ENCODE results near the gene PRAMEF33. TPM values are rescaled to one million over a fixed set of nuclear protein-coding genes. Genes with fewer than 3 reads are reported as not detected.
"Not testable (repeated sequence)": the region's sequence is repeated elsewhere in the genome, so short reads cannot be mapped to it uniquely, and the experiment has no call there.

PRAMEF33 gene
- total and polyA plus RNA-seq, 5 donors: not detected

DNA sequence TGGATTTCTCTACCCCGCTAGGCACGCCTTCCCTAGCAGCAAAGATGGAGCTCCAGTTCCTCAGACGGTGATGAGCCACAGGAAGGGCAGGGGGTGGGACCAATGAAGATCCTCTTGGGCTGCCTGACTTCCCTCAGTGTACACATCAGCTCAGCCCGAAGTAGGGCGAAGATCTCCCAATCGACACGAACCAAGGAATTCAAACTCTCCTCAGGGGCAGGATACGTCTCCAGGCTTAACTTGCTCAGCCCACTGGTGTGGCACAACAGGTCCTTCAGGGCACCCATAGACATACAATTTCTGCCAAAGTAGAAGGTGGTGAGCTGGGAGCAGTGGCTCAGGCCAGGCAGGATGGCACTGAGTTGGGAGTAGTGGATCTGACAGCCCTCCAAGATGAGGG, 39.2 kb downstream of the PRAMEF33 start:
- H3K4me1 ChIP-seq (ENCODE audit: control insufficient read depth, insufficient read depth, low read length); H3K4me3 ChIP-seq (ENCODE audit: low read length); H3K27ac ChIP-seq (ENCODE audit: low read length); intact Hi-C loops (cut with DNase I); DNase-seq; H3K27me3 ChIP-seq (ENCODE audit: control insufficient read depth, insufficient read depth); H3K9me3 ChIP-seq (ENCODE audit: control insufficient read depth, low read length); ATAC-seq: not testable (repeated sequence)
- 83% methylated on average over 8 of the region's 8 CpGs for WGBS

DNA sequence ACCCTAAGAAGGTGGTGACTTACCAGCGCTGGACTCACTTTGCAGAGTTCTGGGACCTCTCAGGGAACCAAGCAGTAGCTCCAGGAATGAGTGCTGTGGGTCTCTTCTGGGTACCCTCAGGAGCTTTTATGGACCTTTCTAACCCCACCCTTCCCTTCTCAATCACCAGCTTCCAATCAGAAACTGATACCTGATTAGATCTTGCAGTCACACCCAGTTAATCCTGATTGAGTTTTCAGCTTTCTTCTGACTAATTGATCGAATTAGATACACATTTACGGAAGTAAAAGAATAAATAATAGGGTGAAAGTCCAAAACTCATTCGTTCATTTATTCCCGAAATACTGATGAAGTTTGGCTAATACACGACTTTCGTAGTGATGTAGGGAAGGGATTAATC, 43.7 kb downstream of the PRAMEF33 start, which contains the start of gene PRAMEF14:
Gene PRAMEF14, minus strand, starts transcription at position 101 of the 400 bp plus-strand sequence. CDS start 1,820 bp downstream, outside the sequence.
- H3K27me3 ChIP-seq (ENCODE audit: control insufficient read depth, insufficient read depth); H3K9me3 ChIP-seq (ENCODE audit: control insufficient read depth, low read length); DNase-seq; H3K4me3 ChIP-seq (ENCODE audit: low read length); H3K27ac ChIP-seq (ENCODE audit: low read length); ATAC-seq; H3K4me1 ChIP-seq (ENCODE audit: control insufficient read depth, insufficient read depth, low read length); intact Hi-C loops (cut with DNase I): not testable (repeated sequence)
- WGBS: 71% methylated on average over 7 of the region's 7 CpGs

DNA sequence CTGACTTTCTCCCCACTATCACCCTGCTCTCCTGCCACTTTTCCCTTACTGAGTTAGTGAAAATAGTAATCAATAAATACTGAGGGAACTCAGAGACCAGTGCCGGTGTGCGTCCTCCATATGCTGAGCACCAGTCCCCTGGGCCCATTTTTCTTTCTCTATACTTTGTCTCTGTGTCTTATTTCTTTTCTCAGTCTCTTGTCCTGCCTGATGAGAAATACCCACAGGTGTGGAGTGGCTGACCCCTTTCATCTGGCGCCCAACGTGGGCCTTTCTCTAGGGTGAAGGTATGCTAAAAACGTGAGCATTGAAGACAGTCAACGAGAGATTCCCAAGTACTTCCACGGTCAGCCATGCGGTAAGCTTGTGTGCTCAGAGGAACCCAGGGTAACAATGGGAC, 50.1 kb downstream of the PRAMEF33 start:
- 94% methylated on average over 8 of the region's 8 CpGs for WGBS
- not testable (repeated sequence) for H3K27ac ChIP-seq (ENCODE audit: low read length); H3K9me3 ChIP-seq (ENCODE audit: control insufficient read depth, low read length); H3K4me1 ChIP-seq (ENCODE audit: control insufficient read depth, insufficient read depth, low read length); H3K27me3 ChIP-seq (ENCODE audit: control insufficient read depth, insufficient read depth); DNase-seq; H3K4me3 ChIP-seq (ENCODE audit: low read length); ATAC-seq
- intact Hi-C loops (cut with DNase I): loop anchor here in 1 of 4 donors (10.0 kb wide), 1 partner anchor 71 kb away; no protein-coding TSS in a partner anchor

DNA sequence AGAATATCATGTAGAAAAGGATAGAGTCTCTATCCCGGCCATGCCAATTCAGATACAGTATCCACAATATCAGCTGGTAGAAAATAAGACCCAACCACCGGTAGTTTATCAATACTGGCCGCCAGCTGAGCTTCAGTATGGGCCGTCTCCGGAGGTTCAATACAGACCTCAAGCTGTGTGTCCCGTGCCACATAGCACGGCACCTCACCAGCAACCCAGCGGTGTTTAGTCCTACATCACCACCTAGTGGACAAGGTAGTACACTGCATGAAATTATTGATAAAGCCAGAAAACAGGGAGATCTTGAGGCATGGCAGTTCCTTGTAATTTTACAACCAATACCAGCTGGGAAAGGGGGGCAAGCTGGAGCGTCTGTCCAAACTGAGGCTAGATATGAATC, 51.1 kb downstream of the PRAMEF33 start:
- not testable (repeated sequence) for H3K9me3 ChIP-seq (ENCODE audit: control insufficient read depth, low read length); ATAC-seq; H3K27ac ChIP-seq (ENCODE audit: low read length); H3K4me3 ChIP-seq (ENCODE audit: low read length); H3K27me3 ChIP-seq (ENCODE audit: control insufficient read depth, insufficient read depth); DNase-seq; H3K4me1 ChIP-seq (ENCODE audit: control insufficient read depth, insufficient read depth, low read length)
- intact Hi-C loops (cut with DNase I): loop anchor here in 1 of 4 donors (10.0 kb wide), 1 partner anchor 70 kb away; no protein-coding TSS in a partner anchor
- 18% methylated on average over 1 of the region's 9 CpGs for WGBS

DNA sequence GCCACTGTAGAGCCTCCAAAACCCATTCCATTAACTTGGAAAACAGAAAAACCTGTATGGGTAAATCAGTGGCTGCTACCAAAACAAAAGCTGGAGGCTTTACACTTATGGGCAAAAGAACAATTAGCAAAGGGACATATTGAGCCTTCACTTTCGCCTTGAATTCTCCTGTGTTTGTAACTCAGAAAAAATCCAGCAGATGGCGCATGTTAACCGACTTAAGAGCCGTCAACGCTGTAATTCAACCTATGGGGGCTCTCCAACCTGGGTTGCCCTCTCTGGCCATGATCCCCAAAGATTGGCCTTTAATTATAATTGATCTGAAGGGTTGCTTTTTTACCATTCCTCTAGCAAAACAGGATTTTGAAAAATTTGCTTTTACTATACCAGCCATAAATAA, 53.4 kb downstream of the PRAMEF33 start:
- not testable (repeated sequence) for ATAC-seq; H3K27me3 ChIP-seq (ENCODE audit: control insufficient read depth, insufficient read depth); DNase-seq; H3K4me1 ChIP-seq (ENCODE audit: control insufficient read depth, insufficient read depth, low read length); H3K9me3 ChIP-seq (ENCODE audit: control insufficient read depth, low read length); H3K4me3 ChIP-seq (ENCODE audit: low read length); H3K27ac ChIP-seq (ENCODE audit: low read length)
- intact Hi-C loops (cut with DNase I): loop anchor here in 1 of 4 donors (10.0 kb wide), 1 partner anchor 68 kb away; no protein-coding TSS in a partner anchor
- WGBS: 4% methylated on average over 5 of the region's 5 CpGs

Other genes with a start within 250 kb of the PRAMEF33 start
- not detected for gene PRAMEF27, start 247.0 kb upstream of the PRAMEF33 start, total RNA-seq
- gene PRAMEF27, start 247.0 kb upstream of the PRAMEF33 start, polyA plus RNA-seq: not detected
- not detected for gene HNRNPCL3, start 242.8 kb upstream of the PRAMEF33 start, total RNA-seq
- not detected for gene HNRNPCL3, start 242.8 kb upstream of the PRAMEF33 start, polyA plus RNA-seq
- gene PRAMEF25, start 232.8 kb upstream of the PRAMEF33 start, total RNA-seq: not detected
- not detected for gene PRAMEF25, start 232.8 kb upstream of the PRAMEF33 start, polyA plus RNA-seq
- not detected for gene HNRNPCL2, start 186.7 kb upstream of the PRAMEF33 start, total RNA-seq
- not detected for gene HNRNPCL2, start 186.7 kb upstream of the PRAMEF33 start, polyA plus RNA-seq
- not detected for gene PRAMEF26, start 147.5 kb upstream of the PRAMEF33 start, total RNA-seq
- not detected for gene PRAMEF26, start 147.5 kb upstream of the PRAMEF33 start, polyA plus RNA-seq
- gene HNRNPCL4, start 137.9 kb upstream of the PRAMEF33 start, total RNA-seq: not detected
- not detected for gene HNRNPCL4, start 137.9 kb upstream of the PRAMEF33 start, polyA plus RNA-seq
- gene PRAMEF9, start 131.7 kb upstream of the PRAMEF33 start, total RNA-seq: not detected
- not detected for gene PRAMEF9, start 131.7 kb upstream of the PRAMEF33 start, polyA plus RNA-seq
- not detected for gene PRAMEF13, start 102.1 kb upstream of the PRAMEF33 start, total RNA-seq
- gene PRAMEF13, start 102.1 kb upstream of the PRAMEF33 start, polyA plus RNA-seq: not detected
- not detected for gene PRAMEF18, start 77.4 kb upstream of the PRAMEF33 start, total RNA-seq
- not detected for gene PRAMEF18, start 77.4 kb upstream of the PRAMEF33 start, polyA plus RNA-seq
- not detected for gene PRAMEF5, start 49.3 kb upstream of the PRAMEF33 start, total RNA-seq
- not detected for gene PRAMEF5, start 49.3 kb upstream of the PRAMEF33 start, polyA plus RNA-seq
- gene PRAMEF8, start 18.4 kb upstream of the PRAMEF33 start, total RNA-seq: not detected
- gene PRAMEF8, start 18.4 kb upstream of the PRAMEF33 start, polyA plus RNA-seq: not detected
- not detected for gene PRAMEF15, start 12.0 kb downstream of the PRAMEF33 start, total RNA-seq
- not detected for gene PRAMEF15, start 12.0 kb downstream of the PRAMEF33 start, polyA plus RNA-seq
- not detected for gene PRAMEF14, start 43.6 kb downstream of the PRAMEF33 start, total RNA-seq
- not detected for gene PRAMEF14, start 43.6 kb downstream of the PRAMEF33 start, polyA plus RNA-seq
- gene PRAMEF19, start 68.4 kb downstream of the PRAMEF33 start, total RNA-seq: not detected
- not detected for gene PRAMEF19, start 68.4 kb downstream of the PRAMEF33 start, polyA plus RNA-seq
- gene PRAMEF17, start 86.1 kb downstream of the PRAMEF33 start, total RNA-seq: not detected
- gene PRAMEF17, start 86.1 kb downstream of the PRAMEF33 start, polyA plus RNA-seq: not detected
- gene PRAMEF20, start 106.9 kb downstream of the PRAMEF33 start, total RNA-seq: not detected
- gene PRAMEF20, start 106.9 kb downstream of the PRAMEF33 start, polyA plus RNA-seq: not detected
- gene LRRC38, start 210.5 kb downstream of the PRAMEF33 start, total RNA-seq: 1 to 10 TPM in 1 of 4 donors, under 1 TPM in 3; 0.23 to 3.9 (median 0.33) TPM
- 0.36 TPM for gene LRRC38, start 210.5 kb downstream of the PRAMEF33 start, polyA plus RNA-seq

Measured in right cardiac atrium (tissue), 5 donors.